GM12892 (cell line): ENCODE data around the gene HSFX2.

Experiments
- POLR2A ChIP-seq: IDR thresholded peaks from 2 replicates; pipeline ENCODE4 v1.6.1; 2011; ENCODE audit warnings: low read depth, low read length, control low read depth
- POLR2AphosphoS5 ChIP-seq: IDR thresholded peaks from 2 replicates; pipeline ENCODE4 v1.6.1; 2011; ENCODE audit warnings: low read depth, low read length, control low read depth
- TAF1 ChIP-seq: IDR thresholded peaks from 2 replicates; pipeline ENCODE4 v1.6.1; 2011; ENCODE audit warnings: low read depth, mild to moderate bottlenecking, control low read depth, low read length, borderline replicate concordance

DNA sequence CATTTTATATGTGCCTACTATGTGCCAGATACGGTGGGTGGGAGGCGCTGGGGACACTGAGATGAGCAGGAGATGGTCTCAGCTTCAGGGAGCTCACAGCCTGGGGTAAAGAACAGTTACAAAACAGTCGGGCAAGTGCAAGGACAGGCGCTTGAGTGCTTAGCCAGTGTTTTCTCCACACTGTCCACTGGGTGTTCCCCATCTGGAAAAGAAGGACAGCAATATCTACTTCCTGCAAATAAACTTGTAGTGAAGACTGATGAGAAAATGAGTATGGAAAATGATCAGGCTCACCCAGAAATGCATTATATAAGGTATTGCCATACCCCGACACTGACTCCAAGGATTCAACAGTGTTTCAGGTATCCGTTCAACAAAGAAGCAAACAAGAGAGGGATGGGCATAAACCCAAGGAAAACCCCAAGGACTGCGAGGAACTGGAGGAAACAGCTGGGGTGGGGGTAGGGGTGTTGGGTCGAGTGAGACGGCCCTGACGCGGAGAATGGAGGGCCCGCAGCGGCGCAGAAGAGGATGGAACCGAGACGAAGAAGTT lies 35.6 kb upstream of the HSFX2 start:
- TF ChIP-seq POLR2A (no peak), POLR2AphosphoS5 (no peak), TAF1 (no peak)
